Calu3 (cell line): Measurements from ENCODE around the gene DDX54. TPM values are rescaled to one million over a fixed set of nuclear protein-coding genes. Genes with fewer than 3 reads are reported as not detected.

Experiments
- BruUV-seq: library from RNA; stranded (reverse); fragments of 400-500 nt; replicated peaks from 2 replicates; lab custom pipeline; 2021; lab: Mats Ljungman, UMichigan
- CTCF ChIA-PET: fragments of 300-600 bp; sonication (Branson Sonifier 250); formaldehyde crosslinking; loops from one replicate; lab custom pipeline; 2022; ENCODE audit warnings: antibody characterized with exemption; lab: Charles Lee
- DNase-seq: peaks from one replicate; pipeline ENCODE4 v3.0.0; 2022
- H3K27ac Mint-ChIP-seq: one replicate; pipeline ENCODE4 v1.8.0; 2022; ENCODE audit warnings: mixed read lengths; ENCODE audit not compliant: unreplicated experiment
- H3K27me3 Mint-ChIP-seq: one replicate; pipeline ENCODE4 v1.8.0; 2022; ENCODE audit warnings: mixed read lengths; ENCODE audit not compliant: unreplicated experiment
- H3K36me3 Mint-ChIP-seq: one replicate; pipeline ENCODE4 v1.8.0; 2022; ENCODE audit warnings: mild to moderate bottlenecking, moderate library complexity, mixed read lengths; ENCODE audit not compliant: insufficient read depth, unreplicated experiment
- H3K4me1 Mint-ChIP-seq: one replicate; pipeline ENCODE4 v1.8.0; 2022; ENCODE audit warnings: mild to moderate bottlenecking, low read depth, mixed read lengths; ENCODE audit not compliant: unreplicated experiment
- H3K4me3 Mint-ChIP-seq: one replicate; pipeline ENCODE4 v1.8.0; 2022; ENCODE audit warnings: mild to moderate bottlenecking, low read depth, moderate library complexity, mixed read lengths; ENCODE audit not compliant: unreplicated experiment
- H3K9me3 Mint-ChIP-seq: one replicate; pipeline ENCODE4 v1.8.0; 2022; ENCODE audit warnings: low read depth, mixed read lengths; ENCODE audit not compliant: unreplicated experiment
- CTCF ChIP-seq: fragments of 200-600 bp; IDR thresholded peaks from one replicate; pipeline ENCODE4 v1.8.0; 2022; ENCODE audit warnings: antibody characterized with exemption; ENCODE audit not compliant: unreplicated experiment
- intact Hi-C: fragments of 100-400 bp; cut with micrococcal nuclease; formaldehyde crosslinking; loops from one replicate; pipeline ENCODE4 v1.10.0; 2022; ENCODE audit not compliant: unreplicated experiment
- total RNA-seq: library from RNA; stranded (reverse); gene quantifications from 2 replicates; pipeline ENCODE4 v1.2.3, GENCODE V29; 2022

The DDX54 gene
- total RNA-seq, 1 experiment from 2014 or later = 104 TPM

DNA sequence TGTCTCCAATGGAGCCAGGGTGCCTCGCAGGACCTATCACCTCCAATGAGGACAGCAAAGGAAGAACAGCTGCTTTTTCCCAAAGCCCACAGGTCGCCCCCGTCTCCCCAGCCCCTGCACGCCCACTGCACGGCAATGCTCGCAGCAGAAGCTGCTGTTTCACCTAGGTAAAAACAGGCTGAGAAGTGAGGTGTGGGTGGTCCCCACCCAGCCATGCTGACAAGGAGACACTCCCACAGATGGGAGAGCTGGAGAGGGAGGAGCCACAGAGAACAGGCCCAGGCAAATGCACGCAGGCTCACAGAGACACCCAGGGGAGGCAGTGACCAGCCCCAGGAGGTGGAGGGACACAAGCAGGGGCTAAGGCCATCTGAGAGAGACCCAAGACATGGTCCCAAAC, 25.3 kb downstream of the DDX54 start:
- Mint-ChIP-seq H3K4me3 (no peak overlapping the region), H3K27ac (no peak overlapping the region), H3K36me3 (peaks cover 60% of the 10 kb centered on the region), H3K4me1 (no peaks in the 10 kb centered on the region), H3K9me3 (no peaks in the 10 kb centered on the region), H3K27me3 (no peaks in the 10 kb centered on the region)
- intact Hi-C loops = no loop called here
- BruUV-seq = no TSS peak
- no peak for DNase-seq
- CTCF ChIA-PET = interaction anchor here (0.5 kb wide), 1 partner anchor 857 kb away, joined by 4 read pairs; no protein-coding TSS in a partner anchor
- TF ChIP-seq CTCF = no peak

DNA sequence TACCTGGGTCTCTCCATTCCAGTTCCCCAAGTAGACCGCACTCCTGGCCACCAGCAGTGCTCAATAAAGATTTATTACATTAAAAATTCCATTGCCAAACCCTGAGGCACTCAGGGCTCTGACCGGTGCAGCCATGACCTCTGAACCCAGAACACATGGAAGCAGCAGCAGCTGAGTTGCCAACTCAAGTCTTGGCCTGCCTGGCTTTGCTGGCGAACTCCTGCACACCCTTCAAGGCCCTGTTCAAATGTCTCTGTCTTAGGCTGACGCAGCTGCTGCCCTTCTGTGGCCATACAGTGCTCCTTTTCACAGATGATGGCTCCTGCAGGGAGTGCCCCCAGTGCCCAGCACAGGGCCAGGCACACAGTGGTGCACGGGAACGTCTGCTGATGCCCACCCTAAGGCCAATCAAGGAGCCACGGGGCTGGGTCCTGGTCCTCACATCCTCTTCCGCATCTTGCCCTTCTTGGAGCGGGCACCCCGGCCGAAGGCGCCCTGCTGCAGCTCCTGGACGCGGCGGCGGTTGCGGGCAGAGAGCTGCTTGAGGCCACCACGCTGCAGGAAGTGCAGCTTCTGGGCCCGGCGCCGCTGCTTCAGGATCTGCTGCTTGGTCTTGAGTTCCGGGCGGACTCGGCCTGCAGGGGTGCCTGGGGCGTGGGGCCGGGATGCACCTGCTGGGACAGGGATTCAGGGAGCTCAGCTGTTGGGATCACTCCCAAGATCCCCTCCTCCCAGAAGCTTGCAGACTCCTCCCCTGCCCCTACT, 26.7 kb downstream of the DDX54 start:
- no peak for DNase-seq
- H3K4me3 Mint-ChIP-seq = no peak overlapping the region
- H3K4me1 Mint-ChIP-seq = no peaks in the 10 kb centered on the region
- no peaks in the 10 kb centered on the region for H3K27me3 Mint-ChIP-seq
- no peak for TF ChIP-seq CTCF
- intact Hi-C loops = no loop called here
- H3K9me3 Mint-ChIP-seq = no peaks in the 10 kb centered on the region
- CTCF ChIA-PET = no interaction called here
- peaks cover 49% of the 10 kb centered on the region for H3K36me3 Mint-ChIP-seq
- no peak overlapping the region for H3K27ac Mint-ChIP-seq
- BruUV-seq = TSS peak; percentile 57

DNA sequence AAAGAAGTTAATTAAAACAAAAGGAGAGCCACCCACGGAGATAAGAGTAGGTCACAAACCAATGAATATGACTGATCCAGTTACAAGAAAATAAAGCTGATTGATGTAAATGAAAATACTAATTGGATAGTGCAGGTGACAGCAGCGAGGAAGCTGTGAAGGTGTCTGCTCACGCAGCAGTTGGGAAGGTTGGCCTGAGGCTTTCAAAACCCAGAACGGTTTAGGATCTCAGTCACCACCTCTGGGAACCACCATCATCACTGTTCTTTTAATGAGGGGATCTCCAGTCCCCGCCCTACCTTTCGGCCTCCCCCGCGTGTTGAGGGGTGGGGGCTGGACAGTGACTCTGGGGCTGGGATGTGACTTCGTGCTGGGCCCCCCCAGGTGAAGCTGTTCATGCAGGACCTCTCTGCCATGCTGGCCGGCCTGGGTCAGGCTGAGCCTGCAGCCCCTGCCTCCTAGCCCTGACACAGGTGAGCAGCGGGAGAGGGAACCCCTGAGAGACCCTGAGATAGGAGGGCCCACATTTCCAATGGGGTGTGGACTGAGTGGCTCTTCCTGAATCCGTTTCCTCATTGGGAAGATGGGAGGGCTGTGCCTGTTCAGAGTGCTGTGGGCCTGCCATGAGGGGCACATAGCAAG, 27.9 kb downstream of the DDX54 start:
- Mint-ChIP-seq H3K4me3 (no peak overlapping the region), H3K27ac (no peak overlapping the region)

DNA sequence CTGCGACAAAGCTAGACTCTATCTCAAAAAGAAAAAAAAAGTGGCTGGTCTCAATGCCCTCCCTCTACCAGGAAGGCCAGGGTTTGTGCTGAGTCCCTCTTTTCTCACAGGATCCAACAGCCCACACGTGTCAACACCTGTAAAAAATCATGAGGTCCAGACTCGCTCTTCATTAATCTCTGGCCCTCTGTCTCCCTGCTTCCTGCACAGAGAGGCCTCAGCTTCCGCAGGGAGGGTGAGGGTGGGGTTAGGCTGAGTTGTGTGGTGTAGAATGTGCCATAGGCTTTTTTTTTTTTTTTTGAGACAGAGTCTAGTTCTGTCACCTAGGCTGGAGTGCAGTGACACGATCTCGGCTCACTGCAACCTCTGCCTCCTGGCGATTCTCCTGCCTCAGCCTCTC, 29.6 kb downstream of the DDX54 start:
- no TSS peak for BruUV-seq
- no peak for DNase-seq
- Mint-ChIP-seq H3K36me3 (peaks cover 54% of the 10 kb centered on the region), H3K4me1 (peaks cover 23% of the 10 kb centered on the region), H3K4me3 (no peak overlapping the region), H3K9me3 (no peaks in the 10 kb centered on the region), H3K27ac (no peak overlapping the region), H3K27me3 (no peaks in the 10 kb centered on the region)
- intact Hi-C loops = no loop called here
- no peak for TF ChIP-seq CTCF
- CTCF ChIA-PET = interaction anchor here (0.8 kb wide), 1 partner anchor 151 kb away, joined by 4 read pairs; no protein-coding TSS in a partner anchor

More for the DNA sequence above, 27.9 kb downstream of the DDX54 start:
- Mint-ChIP-seq H3K9me3 (no peaks in the 10 kb centered on the region), H3K36me3 (peaks cover 49% of the 10 kb centered on the region), H3K27me3 (no peaks in the 10 kb centered on the region), H3K4me1 (peaks cover 11% of the 10 kb centered on the region)
- no peak for TF ChIP-seq CTCF
- BruUV-seq = no TSS peak
- intact Hi-C loops = no loop called here
- DNase-seq = no peak
- CTCF ChIA-PET = no interaction called here
